Measurements from ENCODE around the gene NAT10.

DNA sequence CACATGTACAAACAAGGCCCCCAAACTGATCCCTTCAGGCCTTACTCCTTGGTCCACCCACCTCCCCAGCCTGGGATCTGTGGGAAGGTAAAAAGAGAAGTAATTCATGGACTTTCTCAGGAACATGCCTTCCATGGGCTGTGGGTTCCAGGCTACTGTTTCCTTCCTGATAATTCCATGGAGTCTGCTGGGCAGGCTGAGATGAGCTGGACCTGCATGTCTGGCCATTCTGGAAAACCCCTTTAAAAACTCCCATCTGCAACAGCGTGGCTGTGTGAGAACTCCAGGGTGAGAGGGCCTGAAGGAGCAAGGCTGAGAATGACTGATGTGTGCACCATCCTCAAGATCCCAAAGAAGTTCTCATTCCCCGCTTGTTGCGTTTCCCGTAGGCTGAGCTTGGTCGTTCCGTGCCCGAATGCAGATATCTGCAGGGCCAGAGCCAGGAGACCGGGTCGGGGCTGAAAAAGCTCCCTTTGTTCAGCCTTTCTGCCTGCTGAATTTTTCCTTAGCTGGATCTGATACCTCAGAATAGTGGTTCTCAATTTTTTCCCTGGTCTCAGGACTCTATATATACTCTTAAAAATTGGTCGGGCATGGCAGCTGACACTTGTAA is 72.9 kb downstream of the NAT10 start:
- TF ChIP-seq CTCF (IDR thresholded peaks at IDR 0.05 in 4 of 5, conservative IDR thresholded peaks at IDR 0.05 in 1 of 5) (no peak), POLR2A (IDR thresholded peaks at IDR 0.05) (no peak)

All from gastrocnemius medialis (tissue), 4 donors.